NCI-H1417 treated with DMSO at 0.1 percent for 48 hours (cell line): Measurements from ENCODE around the gene LAIR1.

Experiments
- DNase-seq: peaks from one replicate; lab custom pipeline; 2025; lab: John Stamatoyannopoulos, UW

Gene LAIR1

DNA sequence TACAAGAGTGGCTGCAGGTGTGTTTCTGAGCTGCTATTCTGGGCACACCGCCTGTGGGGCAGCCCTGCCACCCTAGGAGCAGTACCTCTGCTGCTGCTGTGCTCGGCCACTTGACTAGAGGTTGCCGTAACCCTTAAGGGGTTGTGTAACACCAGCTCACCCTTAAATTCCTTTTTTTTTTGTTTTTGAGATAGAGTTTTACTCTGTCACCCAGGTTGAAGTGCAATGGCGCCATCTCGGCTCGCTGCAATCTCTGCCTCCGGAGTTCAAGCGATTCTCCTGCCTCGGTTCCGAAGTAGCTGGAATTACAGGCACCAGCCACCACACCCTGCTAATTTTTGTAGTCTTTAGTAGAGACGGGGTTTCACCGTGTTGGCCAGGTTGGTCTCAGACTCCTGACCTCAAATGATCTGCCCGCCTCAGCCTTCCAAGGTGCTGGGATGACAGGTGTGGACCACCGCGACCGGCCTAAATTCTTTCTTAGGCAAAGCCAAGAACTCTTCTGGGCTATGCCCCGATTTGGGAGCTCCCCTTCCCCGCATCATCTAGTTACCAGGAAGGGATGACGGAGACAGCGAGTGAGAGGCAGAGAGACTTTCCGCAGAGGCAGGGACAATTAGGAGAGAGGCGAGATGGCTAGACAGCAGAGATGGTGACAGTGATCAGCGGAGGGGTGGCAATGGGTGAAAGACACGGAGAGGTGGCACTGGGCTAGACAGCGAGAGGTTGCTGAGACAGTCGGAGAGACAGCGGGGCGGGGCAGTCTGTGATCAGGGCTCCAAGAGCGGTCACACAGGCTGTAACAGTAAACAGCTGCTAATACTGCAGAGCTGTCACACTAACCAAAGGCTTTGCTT, 47.4 kb downstream of the LAIR1 start:
- no peak for DNase-seq

GRCh38 chr19:54316746-54317107, 48.0 kb downstream of the LAIR1 start:
- no peak for DNase-seq

DNA sequence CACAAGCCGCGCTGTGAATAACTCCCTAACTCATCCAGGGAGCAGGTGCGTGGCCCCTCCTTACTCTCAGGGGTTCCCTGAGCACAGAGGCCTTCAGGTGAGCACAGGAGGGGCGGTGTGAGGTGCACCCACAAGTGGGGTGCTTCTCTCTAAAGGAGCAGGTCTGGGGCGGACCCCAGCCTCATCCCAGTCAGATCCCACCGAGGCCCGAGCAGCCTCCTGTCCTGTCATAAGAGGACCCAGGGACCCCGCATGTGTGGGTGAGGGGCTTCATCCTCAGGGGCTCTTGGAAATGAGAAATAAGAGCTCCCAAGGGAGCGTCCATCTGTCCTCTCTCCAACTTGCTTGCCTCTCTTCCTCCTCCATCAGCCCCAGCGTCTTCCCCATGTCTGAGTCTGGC, 48.8 kb downstream of the LAIR1 start:
- DNase-seq, result no peak

- no peak for DNase-seq
These were observed 52.0 kb downstream of the LAIR1 start, which contains the start of gene LILRA5 for GRCh38 chr19:54312436-54313377. LILRA5 (minus strand) TSS chr19:54313166; CDS start chr19:54313019, 147 bp downstream.

DNA sequence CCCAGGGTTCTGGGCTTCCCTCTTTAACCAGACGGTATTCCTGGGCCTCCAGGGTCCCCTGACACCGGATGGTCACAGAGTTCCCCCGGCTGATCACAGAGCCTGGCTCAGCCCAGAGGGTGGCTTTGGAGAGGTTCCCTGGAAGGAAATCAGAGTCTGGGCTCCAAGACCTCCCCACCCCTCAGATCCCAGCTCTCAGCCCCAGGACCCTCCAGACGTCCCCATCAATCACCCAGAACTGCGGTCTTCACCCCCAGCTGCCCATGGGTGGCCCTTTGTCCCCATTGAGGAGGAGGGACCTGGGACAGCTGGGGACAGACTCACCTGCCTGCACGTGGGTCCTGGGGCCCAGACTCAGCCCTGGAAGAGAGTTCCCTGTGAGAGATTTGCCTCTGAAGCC, 52.7 kb downstream of the LAIR1 start:
- no peak for DNase-seq

DNA sequence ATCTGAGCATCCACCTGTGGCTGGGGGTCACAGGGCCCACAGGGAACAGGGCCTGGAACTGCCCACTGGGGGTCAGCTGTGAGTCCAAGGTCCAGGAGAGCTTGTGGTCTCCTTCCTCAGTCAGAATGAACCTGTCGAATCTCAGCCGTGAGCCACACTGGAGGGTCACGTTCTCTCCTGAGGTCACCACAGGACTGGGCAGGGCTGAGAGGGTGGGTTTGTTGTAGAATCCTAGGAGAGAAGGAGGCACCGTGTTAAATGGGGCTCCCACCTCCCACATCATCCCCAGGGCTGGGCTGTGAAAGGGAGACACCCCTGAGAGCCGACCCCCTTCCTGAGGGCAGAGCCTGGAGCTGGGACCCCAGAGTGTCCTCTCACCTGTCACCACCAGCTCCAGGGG, 53.2 kb downstream of the LAIR1 start:
- no peak for DNase-seq

DNA sequence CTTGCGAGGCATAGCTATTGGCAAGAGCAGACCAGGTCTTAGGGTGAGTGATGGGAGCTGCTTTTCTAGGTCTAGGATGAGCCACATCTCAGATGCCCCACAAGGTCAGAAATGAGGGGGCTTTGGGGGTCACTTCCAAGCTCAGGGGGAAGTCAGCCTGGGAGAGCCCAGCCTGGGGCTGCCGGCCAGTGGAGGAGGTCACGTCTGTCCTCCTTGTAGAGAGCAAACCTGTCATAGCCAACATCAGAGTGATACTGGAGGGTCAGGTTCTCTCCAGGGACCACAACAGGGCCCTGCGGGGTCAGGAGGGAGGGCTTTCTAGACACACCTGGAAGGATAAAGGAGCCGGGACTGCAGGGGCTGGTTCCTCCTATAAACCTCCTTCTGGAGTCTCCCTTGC, 54.2 kb downstream of the LAIR1 start:
- DNase-seq, result no peak

GRCh38 chr19:54309811-54310210, 54.9 kb downstream of the LAIR1 start:
- DNase-seq, result no peak

DNA sequence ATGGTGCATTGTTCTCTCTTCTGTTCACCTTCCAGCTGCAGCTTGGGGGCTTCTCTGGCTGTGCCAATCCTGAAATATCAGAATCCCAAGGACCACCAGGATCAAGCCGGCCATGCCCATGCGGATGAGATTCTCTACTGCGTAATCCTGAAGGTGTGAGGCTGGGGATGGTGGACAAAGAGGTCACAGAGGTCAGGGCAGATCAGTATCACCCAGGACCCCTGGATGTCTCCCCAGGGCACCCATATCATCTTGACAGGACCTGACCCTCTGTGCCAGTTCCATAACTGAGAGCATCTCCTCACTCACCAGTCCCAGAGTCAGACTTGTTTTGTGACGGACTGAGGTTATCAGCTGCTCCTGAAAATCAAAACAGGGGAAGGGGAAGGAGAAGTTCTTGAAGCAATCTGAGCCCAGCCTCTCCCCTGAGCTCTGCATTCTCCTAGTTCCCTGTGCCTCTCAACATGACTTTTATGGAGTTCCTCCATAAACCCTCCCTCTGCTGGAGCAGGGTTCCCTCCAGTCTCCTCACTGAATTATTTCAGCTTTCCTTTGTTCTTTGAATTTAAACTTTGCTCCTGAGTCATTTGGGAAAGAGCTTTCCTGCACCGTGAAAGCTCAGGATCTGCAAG, 57.2 kb downstream of the LAIR1 start:
- no peak for DNase-seq

DNA sequence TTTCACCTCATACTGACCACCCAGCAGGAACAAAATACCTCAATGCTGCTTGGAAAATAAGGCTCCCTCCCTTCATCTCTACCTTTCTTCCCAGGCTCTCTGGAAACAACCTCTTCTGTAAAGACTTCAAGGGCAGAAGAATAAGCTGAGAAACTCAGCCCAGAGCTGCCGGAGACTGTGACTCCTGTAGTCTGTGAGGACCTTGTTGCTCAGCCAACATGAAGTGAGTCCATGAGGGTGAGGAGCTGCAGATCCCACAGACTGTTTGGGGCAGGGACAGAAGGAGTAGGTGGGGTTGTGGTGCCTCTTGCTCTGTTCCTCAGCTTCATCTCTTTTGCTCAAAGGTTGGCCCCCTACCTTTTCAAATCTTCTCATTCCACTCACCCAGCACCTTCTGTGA, 59.6 kb downstream of the LAIR1 start:
- no peak for DNase-seq

GRCh38 chr19:54302257-54302656, 62.5 kb downstream of the LAIR1 start:
- DNase-seq, result no peak
